Mesothelial cell of epicardium (in vitro differentiated cells): Measurements from ENCODE around the gene CYS1. TPM values are rescaled to one million over a fixed set of nuclear protein-coding genes. Genes with fewer than 3 reads are reported as not detected.
"Not testable (repeated sequence)": the region's sequence is repeated elsewhere in the genome, so short reads cannot be mapped to it uniquely, and the experiment has no call there.

Source experiments
- DNase-seq, 2 experiments: peaks; one replicate each; pipeline ENCODE4 v3.0.0; 2021; ENCODE audit warnings: low spot score in 2 of 2; ENCODE audit not compliant: unreplicated experiment in 2 of 2
- H3K27ac Mint-ChIP-seq: 2 replicates; pipeline ENCODE4 v1.8.0; 2021; ENCODE audit warnings: mixed read lengths
- H3K27me3 Mint-ChIP-seq: 2 replicates; pipeline ENCODE4 v1.8.0; 2021; ENCODE audit warnings: low read depth, mixed read lengths
- H3K36me3 Mint-ChIP-seq: 2 replicates; pipeline ENCODE4 v1.8.0; 2021; ENCODE audit warnings: mixed read lengths
- H3K4me1 Mint-ChIP-seq: 2 replicates; pipeline ENCODE4 v1.8.0; 2021; ENCODE audit warnings: mixed read lengths
- H3K4me3 Mint-ChIP-seq: 2 replicates; pipeline ENCODE4 v1.8.0; 2021; ENCODE audit warnings: mild to moderate bottlenecking, moderate library complexity, mixed read lengths
- H3K9me3 Mint-ChIP-seq: 2 replicates; pipeline ENCODE4 v1.8.0; 2021; ENCODE audit warnings: mixed read lengths
- total RNA-seq: library from RNA; stranded (reverse); gene quantifications from 3 replicates; pipeline ENCODE4 v1.2.1, GENCODE V29; 2021
- TF ChIP-seq, protein P1 (sequence below): fragments of 200-600 bp; sonication (generic); IDR thresholded peaks from one replicate; pipeline ENCODE4 v1.5.0; 2021; ENCODE audit warnings: antibody characterized with exemption; ENCODE audit not compliant: unreplicated experiment

The CYS1 gene
- total RNA-seq, 1 donor from 2014 or later: 1.3 TPM

DNA sequence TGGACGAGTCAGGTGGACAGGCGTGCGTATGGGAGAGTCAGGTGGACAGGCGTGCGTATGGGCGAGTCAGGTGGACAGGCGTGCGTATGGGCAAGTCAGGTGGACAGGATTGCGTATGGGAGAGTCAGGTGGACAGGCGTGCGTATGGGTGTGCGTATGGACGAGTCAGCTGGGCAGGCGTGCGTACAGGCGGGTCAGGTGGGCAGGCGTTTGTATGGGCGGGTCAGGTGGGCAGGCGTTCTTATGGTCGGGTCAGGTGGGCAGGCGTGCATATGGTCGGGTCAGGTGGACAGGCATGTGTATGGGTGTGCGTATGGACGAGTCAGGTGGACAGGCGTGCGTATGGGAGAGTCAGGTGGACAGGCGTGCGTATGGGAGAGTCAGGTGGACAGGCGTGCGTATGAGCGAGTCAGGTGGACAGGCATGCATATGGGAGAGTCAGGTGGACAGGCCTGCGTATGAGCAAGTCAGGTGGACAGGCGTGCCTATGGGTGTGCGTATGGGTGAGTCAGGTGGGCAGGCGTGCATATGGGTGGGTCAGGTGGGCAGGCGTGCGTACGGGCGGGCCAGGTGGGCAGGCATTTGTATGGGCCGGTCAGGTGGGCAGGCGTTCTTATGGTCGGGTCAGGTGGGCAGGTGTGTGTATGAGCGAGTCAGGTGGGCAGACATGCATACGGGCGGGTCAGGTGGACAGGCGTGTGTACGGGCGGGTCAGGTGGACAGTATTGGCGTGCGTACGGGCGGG, 69.2 kb downstream of the CYS1 start:
- not testable (repeated sequence) for H3K9me3 Mint-ChIP-seq, H3K27ac Mint-ChIP-seq, H3K36me3 Mint-ChIP-seq, DNase-seq, H3K4me3 Mint-ChIP-seq, H3K27me3 Mint-ChIP-seq
- peaks cover 14% of the 10 kb centered on the region for H3K4me1 Mint-ChIP-seq

DNA sequence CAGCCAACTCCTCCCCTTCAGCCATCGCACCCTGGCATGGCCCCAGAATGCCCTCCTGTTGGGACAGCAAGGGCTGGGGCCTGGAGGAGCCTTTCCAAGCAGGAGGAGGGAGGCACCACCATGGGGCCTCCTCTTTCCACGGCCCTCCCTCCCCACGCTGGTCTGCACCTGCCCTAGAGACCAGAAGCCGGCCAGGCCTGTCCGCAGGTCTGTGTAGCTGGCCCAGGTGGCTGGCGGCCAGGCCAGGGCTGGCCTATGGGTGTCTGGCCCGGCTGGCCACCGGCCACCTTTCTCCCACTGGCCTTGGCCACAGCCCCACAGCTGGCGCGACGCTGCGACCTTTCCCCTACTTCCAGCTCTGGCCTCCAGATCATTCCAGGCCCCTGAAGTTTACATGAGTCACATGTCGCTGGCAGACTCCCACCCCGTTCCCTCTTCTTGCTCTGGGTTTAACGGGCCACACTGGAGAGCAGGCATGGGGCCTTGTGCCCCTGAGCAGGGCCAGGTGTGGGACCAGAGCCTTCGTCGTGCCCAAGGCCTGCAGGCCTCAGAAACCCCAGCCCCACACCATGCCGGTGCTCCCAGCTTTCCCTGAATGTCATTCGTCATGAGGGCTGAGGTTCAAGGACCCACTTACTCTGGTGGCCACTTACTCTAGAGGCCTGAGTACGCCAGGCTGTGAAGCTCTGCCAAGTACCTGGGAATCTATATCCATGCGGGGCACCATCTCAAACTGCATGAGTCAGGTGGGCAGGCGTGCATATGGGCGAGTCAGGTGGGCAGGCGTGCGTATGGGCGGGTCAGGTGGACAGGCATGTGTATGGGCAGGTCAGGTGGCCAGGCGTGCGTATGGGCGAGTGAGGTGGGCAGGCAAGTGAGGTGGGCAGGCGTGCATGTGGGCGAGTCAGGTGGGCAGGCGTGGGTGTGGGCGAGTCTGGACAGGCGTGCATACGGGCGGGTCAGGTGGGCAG, 70.1 kb downstream of the CYS1 start:
- H3K36me3 Mint-ChIP-seq: no peaks in the 10 kb centered on the region

DNA sequence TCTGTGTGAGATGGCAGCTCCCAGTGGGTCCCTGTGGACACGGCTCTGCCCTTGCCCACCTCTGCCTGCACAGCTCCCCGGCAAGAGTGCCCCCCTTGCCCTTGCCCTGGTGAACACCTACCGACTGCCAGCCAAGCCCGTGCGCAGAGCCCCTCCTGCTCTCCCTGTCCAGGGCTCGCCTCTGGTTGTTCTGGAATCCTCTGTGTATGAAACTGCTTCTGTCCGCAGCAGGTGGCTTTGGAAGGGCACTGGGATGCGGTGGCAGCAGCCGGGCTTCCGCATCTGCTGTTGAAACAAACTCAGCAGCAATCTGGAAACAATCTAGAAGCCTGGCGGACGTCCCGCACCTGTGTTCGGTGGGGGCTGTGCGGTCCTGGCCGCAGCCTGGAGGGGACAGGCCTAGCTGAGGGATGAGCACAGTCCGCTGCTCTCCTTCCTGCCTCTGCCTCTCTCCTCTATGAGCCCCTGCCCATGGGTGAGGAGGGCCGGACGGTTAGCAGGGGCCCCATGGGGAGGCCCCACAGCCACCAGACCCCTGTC, 70.9 kb downstream of the CYS1 start:
- TF ChIP-seq, protein P1, sequence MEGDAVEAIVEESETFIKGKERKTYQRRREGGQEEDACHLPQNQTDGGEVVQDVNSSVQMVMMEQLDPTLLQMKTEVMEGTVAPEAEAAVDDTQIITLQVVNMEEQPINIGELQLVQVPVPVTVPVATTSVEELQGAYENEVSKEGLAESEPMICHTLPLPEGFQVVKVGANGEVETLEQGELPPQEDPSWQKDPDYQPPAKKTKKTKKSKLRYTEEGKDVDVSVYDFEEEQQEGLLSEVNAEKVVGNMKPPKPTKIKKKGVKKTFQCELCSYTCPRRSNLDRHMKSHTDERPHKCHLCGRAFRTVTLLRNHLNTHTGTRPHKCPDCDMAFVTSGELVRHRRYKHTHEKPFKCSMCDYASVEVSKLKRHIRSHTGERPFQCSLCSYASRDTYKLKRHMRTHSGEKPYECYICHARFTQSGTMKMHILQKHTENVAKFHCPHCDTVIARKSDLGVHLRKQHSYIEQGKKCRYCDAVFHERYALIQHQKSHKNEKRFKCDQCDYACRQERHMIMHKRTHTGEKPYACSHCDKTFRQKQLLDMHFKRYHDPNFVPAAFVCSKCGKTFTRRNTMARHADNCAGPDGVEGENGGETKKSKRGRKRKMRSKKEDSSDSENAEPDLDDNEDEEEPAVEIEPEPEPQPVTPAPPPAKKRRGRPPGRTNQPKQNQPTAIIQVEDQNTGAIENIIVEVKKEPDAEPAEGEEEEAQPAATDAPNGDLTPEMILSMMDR: no peak
- Mint-ChIP-seq H3K4me1 (peaks cover 14% of the 10 kb centered on the region), H3K4me3 (no peak overlapping the region), H3K27me3 (no peaks in the 10 kb centered on the region), H3K9me3 (no peaks in the 10 kb centered on the region), H3K36me3 (no peaks in the 10 kb centered on the region), H3K27ac (no peak overlapping the region)
- DNase-seq: no peak

More for the DNA sequence above, 70.1 kb downstream of the CYS1 start:
- Mint-ChIP-seq H3K4me1 (peaks cover 14% of the 10 kb centered on the region), H3K27ac (no peak overlapping the region), H3K9me3 (no peaks in the 10 kb centered on the region), H3K4me3 (no peak overlapping the region), H3K27me3 (no peaks in the 10 kb centered on the region)
- no peak for DNase-seq
- TF ChIP-seq, protein P1: no peak

DNA sequence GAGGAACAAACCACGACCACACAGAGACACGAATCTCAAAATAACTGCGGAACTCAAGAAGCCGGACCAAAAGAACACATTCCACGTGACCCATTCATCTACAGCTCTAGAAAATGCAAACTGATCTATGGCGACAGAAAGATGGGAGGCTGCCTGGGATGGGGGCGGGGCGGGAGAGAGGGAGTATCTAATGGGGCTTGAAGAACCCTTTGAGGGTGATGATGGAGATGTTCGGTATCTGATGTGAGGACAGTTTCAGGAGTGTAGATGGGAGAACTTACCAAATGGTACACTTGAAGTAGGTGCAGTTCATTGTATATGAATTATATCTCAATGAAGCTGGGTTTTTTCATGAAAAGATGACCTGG, 71.4 kb downstream of the CYS1 start:
- no peaks in the 10 kb centered on the region for H3K36me3 Mint-ChIP-seq
- no peak overlapping the region for H3K4me3 Mint-ChIP-seq
- H3K9me3 Mint-ChIP-seq: no peaks in the 10 kb centered on the region
- H3K4me1 Mint-ChIP-seq: peaks cover 14% of the 10 kb centered on the region
- DNase-seq: no peak
- H3K27ac Mint-ChIP-seq: no peak overlapping the region
- TF ChIP-seq, protein P1: no peak
- no peaks in the 10 kb centered on the region for H3K27me3 Mint-ChIP-seq

DNA sequence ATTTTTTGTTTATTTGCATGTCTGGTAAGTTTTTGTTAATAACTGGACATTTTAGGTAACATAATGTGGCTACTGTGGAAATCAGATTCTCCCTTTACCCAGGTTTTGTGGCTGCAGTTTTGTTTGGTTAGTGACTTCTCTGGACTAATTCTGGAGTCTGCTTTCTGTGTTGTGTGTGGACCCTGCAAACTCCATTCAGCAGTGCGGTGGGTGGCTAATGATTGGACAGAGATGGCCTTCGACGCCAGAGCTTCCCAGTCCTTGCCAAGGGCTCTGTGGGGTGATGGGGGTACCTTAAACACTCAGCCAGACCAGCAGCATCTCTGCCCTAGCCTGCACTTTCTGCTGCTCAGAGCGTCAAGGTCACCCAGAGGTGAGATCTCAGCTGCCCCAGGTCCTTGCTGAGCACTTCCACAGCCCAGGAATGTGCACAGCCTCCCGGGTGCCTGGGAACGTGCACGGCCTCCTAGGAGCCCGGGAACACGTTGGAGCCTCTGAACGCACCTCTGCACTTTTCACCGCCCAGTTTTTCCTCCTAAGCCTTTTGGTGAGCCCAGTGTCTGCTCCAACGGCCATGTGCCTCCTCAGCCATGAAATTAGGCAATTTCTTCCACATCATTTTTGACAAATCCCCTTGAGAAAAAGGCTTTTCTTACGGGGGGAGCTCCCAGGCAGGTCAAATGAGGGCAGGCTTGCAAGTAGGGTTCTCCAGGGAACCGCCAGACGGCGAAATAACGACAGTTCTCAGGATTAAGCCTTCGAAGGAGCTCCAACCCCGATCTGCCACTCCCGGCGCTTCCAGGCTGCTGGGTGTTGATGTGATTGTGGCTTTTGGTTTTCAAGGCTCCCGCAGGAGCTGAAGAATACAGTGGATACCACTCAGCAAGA, 72.0 kb downstream of the CYS1 start:
- peak overlapping the region; percentile 61 for H3K27ac Mint-ChIP-seq
- no peak for DNase-seq

More for the DNA sequence above, 72.0 kb downstream of the CYS1 start:
- Mint-ChIP-seq H3K4me3 (no peak overlapping the region), H3K9me3 (no peaks in the 10 kb centered on the region), H3K4me1 (peaks cover 14% of the 10 kb centered on the region), H3K27me3 (no peaks in the 10 kb centered on the region), H3K36me3 (no peaks in the 10 kb centered on the region)
- TF ChIP-seq, protein P1: no peak
